ENCODE data around the gene HHEX.

DNA sequence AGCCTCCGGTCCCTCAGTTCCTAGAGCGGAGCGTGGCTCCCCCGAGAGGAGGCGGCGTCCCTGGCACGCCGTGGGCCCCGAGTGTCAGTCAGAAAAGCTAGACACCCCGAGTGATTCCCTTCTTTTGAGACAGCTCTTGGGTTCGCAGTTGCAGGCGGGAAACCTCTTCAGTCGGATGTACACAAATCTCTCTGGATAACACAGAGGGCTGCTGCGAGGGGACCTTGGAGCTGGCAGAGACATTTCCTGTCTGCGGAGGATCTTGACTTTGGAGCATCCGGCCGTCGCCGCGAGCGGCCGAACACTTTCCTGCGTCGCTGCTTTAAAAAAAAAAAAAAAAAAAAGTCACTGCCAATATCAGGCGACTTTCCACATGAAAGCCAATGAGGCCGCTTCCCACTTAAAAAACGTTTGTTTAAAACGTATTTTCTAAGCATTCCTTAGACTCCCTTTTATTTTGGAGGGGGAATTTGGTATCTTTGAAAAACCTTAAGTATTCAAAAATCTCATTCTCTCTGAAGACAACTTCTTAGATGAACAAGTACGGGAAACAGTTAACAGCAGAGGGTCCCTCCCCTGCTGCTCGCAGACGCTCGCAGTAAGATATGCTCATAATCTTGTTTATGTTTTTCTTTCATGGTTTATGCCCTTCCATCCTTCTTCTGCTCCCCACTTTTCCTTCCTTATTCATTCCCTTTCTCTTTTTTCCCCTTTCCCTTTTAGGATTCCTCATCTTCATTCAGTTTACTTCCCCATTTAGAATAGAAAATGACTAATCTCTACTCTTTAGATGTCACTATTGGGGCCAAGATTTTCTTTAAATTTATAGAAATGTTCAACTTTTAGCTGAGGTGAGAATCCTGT lies 10.0 kb downstream of the HHEX start:
- TF ChIP-seq, protein P1, sequence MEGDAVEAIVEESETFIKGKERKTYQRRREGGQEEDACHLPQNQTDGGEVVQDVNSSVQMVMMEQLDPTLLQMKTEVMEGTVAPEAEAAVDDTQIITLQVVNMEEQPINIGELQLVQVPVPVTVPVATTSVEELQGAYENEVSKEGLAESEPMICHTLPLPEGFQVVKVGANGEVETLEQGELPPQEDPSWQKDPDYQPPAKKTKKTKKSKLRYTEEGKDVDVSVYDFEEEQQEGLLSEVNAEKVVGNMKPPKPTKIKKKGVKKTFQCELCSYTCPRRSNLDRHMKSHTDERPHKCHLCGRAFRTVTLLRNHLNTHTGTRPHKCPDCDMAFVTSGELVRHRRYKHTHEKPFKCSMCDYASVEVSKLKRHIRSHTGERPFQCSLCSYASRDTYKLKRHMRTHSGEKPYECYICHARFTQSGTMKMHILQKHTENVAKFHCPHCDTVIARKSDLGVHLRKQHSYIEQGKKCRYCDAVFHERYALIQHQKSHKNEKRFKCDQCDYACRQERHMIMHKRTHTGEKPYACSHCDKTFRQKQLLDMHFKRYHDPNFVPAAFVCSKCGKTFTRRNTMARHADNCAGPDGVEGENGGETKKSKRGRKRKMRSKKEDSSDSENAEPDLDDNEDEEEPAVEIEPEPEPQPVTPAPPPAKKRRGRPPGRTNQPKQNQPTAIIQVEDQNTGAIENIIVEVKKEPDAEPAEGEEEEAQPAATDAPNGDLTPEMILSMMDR (conservative IDR thresholded peaks at IDR 0.05 in 1 of 2, IDR thresholded peaks at IDR 0.05 in 1 of 2; ENCODE audit: extremely low read depth in 1 of 2, insufficient read depth in 1 of 2, low read depth in 1 of 2, low read length in 2 of 2) = no peak
- no peak for TF ChIP-seq EZH2 (IDR thresholded peaks at IDR 0.05; ENCODE audit: borderline replicate concordance, low read length)

Measured in mammary epithelial cell (primary cell).